ENCODE measurements around the gene PTPRK. TPM values are rescaled to one million over a fixed set of nuclear protein-coding genes. Genes with fewer than 3 reads are reported as not detected.

Gene PTPRK
- polyA plus RNA-seq, 3 donors = 3.1 to 18.6 (median 11.3) TPM

GRCh38 chr6:128415387-128415786 lies 105.0 kb downstream of the PTPRK start:
- 73 to 80% (median 76%) methylated on average over 1 of the region's 1 CpG for WGBS, 3 donors

DNA sequence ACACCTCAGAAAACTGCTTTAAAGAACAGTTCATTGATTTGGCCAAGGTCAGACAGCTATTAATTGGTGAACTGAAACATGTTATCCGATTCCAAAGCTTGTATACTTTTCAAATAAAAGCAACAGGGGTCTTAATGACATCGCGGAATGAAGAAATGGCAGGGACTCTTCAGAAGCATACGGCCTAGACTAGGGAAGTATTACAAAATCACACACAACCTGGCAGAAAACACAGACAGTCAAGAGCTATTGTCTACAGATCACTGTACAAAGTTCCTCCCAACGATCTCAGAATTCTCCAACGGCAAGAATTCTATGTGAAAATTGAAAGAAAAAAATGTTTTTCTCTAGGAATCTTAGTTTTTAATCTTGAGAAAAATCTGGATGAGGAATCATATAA lies 105.5 kb downstream of the PTPRK start:
- H3K27ac ChIP-seq (ENCODE audit: low read depth, low read length) = no peak overlapping the region
- WGBS, 3 donors = 57 to 76% (median 75%) methylated on average over 6 of the region's 6 CpGs

More at GRCh38 chr6:128415387-128415786, 105.0 kb downstream of the PTPRK start:
- H3K27ac ChIP-seq (ENCODE audit: low read depth, low read length) = no peak overlapping the region

GRCh38 chr6:128413291-128413690 lies 107.1 kb downstream of the PTPRK start:
- 90 to 98% (median 96%) methylated on average over 6 of the region's 6 CpGs for WGBS, 3 donors
- no peak overlapping the region for H3K27ac ChIP-seq (ENCODE audit: low read depth, low read length)

DNA sequence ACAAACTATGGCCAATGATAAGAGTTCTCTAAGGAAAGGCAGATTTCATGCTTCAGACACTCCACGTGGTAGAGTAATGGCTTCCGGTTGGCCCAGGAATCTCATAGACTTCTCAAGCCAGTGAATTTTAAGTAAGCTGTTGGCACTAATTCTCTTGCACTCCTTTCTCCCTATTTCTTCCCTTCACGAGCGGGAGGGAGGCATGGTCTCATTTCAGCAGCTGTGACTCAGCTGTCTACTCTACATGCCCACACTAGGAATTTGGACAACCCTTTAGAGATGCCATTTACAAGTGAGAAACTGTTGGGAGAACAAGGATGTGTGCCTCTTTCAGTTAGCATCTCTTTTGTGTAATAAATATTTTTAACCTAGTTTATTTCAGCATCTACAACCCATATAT lies 107.7 kb downstream of the PTPRK start:
- WGBS, 3 donors = 86 to 95% (median 90%) methylated on average over 4 of the region's 4 CpGs

DNA sequence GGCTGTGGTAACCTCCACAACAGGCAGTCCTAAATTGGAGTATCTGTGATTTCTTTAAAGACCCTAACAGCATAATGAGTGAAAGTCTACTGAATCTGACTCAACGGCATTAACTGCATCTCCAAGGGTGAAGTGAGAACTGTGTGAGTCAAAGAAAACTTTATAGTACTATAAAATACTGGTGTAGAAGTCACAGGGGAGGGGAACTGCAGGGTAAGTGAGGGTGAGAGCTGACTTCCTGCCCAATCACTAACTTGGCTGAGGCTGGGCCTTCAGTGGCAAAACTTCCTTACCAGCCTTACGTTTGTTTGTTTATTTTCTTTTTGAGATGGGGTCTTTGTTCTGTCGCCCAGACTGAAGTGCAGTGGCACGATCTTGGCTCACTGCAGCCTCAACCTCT lies 109.8 kb downstream of the PTPRK start:
- WGBS, 3 donors = 77 to 84% (median 80%) methylated on average over 4 of the region's 4 CpGs
- no peak overlapping the region for H3K27ac ChIP-seq (ENCODE audit: low read depth, low read length)

More for the DNA sequence above, 107.7 kb downstream of the PTPRK start:
- H3K27ac ChIP-seq (ENCODE audit: low read depth, low read length) = no peak overlapping the region

DNA sequence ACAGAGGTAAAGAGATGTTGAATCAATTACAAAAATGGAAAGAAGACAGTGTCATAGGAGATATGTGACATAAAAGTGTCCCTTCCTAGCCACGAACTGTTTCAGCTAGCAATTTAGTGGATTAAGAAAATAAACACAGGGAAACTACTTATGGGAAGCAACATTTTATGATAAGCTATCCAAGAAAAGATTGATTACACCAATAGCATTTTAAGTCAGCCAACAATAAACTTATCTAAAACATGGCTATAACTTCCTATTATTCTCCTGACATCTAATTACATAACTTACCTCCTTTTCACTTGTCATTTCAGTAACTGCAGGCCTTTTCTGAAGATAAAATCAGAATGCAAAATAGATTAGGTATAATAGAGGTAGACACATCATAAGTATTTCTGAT lies 111.4 kb downstream of the PTPRK start:
- no peak overlapping the region for H3K27ac ChIP-seq (ENCODE audit: low read depth, low read length)
- 70 to 73% (median 72%) methylated on average over 1 of the region's 1 CpG for WGBS, 3 donors

DNA sequence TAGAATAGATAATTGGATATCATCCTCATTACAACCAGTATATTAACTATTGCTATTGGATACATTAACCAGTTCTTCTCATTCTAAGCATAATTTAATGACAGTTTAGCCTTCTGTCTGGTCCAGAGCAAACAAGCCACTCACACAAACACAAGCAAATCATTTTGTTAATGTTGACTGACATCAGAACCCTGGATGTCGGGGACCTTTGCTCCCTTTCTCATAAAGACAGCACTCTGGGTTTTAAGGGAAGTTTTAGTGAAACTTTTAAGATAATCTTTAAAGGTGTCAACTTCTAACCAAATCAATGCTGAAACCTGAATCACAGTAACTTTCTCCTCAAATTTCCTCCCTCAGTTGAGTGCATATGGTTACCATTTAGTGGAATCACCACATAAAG lies 113.9 kb downstream of the PTPRK start:
- WGBS, 3 donors = 86 to 94% (median 93%) methylated on average over 1 of the region's 1 CpG
- H3K27ac ChIP-seq (ENCODE audit: low read depth, low read length) = no peak overlapping the region

DNA sequence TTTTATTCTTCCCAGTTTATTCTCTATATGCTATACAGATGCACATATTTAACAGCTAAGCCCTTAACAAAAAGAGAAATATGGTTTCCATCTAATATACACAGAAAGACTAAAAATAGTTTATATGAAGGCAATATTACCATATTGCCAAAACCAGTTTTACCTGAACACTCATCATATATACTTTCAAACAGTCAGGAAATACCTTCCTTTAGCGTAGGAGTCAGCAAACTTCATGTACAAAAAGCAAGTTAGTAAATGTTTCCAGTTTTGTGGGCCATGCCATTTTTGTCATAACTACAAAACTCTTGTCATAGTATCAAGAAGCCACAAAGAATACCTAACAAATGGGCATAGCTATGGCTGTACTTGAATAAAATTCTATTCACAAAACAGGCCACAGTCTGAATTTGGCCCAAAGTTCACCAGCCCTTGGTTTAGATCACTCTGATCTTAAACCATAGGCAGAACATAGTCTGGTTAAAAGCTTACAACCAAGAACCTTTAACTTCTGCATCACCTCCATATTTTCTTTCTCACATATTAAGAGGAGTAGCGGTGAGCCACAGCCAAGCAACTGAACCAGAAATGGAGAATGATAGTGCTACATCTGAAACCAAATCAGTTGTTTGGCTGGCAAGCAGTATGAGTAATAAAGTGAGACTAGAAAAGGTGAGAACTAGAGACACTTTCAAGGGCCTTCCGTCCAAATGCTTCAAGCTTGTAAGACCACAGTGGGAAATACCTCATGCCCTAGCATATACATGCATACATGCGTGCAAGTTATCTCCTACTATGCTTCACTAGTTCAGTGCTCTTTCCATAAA lies 116.6 kb downstream of the PTPRK start:
- no peak overlapping the region for H3K27ac ChIP-seq (ENCODE audit: low read depth, low read length)
- WGBS, 3 donors = 93 to 98% (median 94%) methylated on average over 4 of the region's 4 CpGs

DNA sequence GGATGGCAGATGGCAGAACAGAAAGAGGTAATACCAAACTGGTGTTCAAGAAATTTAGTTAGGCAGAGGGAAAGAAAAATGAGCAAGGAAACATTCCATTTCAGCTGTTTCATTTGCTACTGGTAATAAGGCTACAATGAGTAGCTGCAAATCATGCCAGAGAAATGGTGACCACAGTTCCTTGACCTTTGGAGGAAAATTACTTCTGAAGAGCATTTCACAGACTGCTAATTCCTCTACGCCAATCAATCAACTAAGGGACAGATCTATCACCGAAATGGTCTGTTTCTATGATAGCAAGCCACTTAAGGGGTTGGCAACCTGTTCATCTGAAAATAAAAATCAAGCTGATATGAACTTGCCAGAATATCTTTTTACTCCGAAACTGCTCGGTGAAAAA lies 119.5 kb downstream of the PTPRK start:
- no peak overlapping the region for H3K27ac ChIP-seq (ENCODE audit: low read depth, low read length)
- WGBS, 3 donors = 75 to 81% (median 77%) methylated on average over 4 of the region's 4 CpGs

DNA sequence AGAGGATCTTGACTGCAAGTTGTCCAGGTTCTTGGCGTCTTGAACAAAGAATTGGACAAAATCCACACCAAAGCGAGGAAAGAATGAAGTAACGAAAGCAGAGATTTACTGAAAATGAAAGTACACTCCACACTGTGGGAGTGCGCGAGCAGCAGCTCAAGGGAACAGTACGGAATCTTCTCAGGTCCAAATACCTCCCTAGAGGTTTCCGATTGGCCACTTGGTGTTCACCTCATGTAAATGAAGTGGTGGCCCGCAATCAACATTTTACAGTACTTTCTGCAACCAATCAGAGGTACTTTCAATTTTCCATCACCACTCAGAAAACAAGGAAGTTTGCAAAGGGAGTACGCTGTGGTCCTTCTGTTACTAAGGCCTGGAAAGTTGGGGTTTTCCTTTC lies 122.4 kb downstream of the PTPRK start:
- H3K27ac ChIP-seq (ENCODE audit: low read depth, low read length) = no peak overlapping the region
- 93 to 97% (median 95%) methylated on average over 9 of the region's 9 CpGs for WGBS, 3 donors

DNA sequence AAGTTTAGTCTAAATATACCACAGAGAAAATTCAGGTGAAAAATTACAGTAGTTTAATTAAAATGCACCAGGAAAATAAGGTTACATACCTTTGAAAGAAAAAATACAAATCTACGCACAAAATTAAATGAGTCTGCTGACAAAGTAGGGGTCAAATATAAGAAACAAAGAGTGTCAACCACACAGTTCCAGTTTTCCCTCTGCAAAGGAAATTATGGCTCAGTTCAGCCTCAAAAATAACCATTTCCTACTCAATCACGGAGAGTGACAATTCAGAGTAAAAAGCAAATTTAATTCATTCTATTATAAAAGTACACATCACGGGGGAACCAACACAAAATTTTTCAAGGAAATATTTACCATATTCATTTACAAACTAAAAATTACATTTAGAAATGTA lies 124.8 kb downstream of the PTPRK start:
- WGBS, 3 donors = 85 to 91% (median 89%) methylated on average over 3 of the region's 3 CpGs
- H3K27ac ChIP-seq (ENCODE audit: low read depth, low read length) = no peak overlapping the region

GRCh38 chr6:128395188-128395587 lies 125.2 kb downstream of the PTPRK start:
- no peak overlapping the region for H3K27ac ChIP-seq (ENCODE audit: low read depth, low read length)
- 49 to 58% (median 54%) methylated on average over 3 of the region's 3 CpGs for WGBS, 3 donors

- 89 to 97% (median 95%) methylated on average over 1 of the region's 1 CpG for WGBS, 3 donors
- H3K27ac ChIP-seq (ENCODE audit: low read depth, low read length) = no peak overlapping the region
Measured at GRCh38 chr6:128394167-128394566, 126.2 kb downstream of the PTPRK start.

DNA sequence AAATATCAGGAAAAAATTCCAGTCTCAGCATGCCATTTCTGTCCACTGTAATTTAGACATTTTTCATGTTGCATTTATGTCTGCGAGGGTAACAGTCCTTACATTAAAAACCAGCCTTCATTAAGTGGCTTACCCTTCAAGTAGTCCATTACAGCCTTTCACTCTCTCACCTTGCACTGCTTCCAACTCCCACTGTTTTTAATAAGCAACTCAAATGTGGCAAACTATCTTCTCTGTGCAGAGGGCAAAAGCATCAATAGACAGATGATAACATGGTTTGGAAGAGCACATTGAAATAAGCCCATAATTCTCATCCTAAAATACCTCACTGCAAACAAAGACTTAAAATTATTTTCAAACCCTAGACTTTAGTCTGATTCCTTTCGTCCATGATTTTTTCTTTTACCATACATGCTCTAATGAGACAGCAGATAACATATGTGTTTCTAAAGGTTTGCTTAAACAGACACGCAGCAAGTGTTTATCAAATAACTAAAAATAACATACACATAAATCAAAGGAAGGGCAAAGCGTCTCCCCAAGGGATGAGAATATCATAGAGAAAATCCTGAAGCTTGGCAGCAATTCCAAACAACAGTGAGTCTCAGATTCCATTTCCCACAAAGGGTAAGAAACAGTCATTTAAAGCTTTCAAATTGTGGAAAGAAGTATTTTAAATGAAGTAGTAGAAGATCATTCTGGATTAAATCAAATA lies 130.4 kb downstream of the PTPRK start:
- 57 to 74% (median 59%) methylated on average over 4 of the region's 4 CpGs for WGBS, 3 donors
- H3K27ac ChIP-seq (ENCODE audit: low read depth, low read length) = no peak overlapping the region

DNA sequence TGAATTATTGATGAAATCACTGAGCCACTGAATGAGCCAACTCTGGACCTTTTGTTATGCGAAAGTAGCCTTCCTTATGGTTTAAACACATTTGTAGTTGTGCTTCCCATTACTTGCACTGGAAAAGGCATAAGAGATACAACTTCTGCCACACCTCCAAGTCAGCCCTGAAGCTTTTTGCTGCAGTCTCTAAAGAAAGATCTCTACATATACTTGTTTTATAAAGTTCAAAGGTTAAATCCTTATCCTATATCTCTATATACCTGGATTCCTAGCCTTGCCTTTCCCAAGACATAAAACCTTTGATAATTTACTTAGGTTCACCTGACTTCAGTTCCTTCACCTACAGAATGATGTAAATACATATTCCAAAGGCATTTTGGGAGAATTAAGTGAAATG lies 132.0 kb downstream of the PTPRK start:
- 0 to 3% (median 0%) methylated on average over 1 of the region's 1 CpG for WGBS, 3 donors
- no peak overlapping the region for H3K27ac ChIP-seq (ENCODE audit: low read depth, low read length)

GRCh38 chr6:128380891-128381290 lies 139.5 kb downstream of the PTPRK start:
- H3K27ac ChIP-seq (ENCODE audit: low read depth, low read length) = no peak overlapping the region

GRCh38 chr6:128379577-128379976 lies 140.8 kb downstream of the PTPRK start:
- no peak overlapping the region for H3K27ac ChIP-seq (ENCODE audit: low read depth, low read length)

DNA sequence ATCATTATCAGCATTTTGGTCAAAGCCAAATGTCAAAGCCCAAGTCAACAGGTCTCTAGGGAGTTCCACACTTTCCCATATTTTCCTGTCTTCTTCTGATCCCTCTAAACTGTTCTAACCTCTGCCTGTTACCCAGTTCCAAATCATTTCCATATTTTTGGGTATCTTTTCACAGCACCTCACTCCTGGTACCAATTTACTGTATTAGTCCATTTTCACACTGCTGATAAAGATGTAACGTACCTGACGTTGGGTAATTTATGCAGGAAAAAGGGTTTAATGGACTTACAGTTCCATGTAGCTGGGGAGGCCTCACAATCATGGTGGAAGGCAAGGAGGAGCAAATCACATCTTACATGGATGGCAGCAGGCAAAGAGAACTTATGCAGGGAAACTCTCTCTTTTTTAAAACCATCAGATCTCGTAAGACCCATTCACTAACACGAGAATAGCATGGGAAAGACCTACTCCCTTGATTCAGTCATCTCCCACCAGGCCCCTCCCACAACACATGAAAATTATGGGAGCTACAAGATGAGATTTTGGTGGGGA lies 143.4 kb downstream of the PTPRK start:
- 89 to 94% (median 93%) methylated on average over 4 of the region's 4 CpGs for WGBS, 3 donors
- no peak overlapping the region for H3K27ac ChIP-seq (ENCODE audit: low read depth, low read length)

DNA sequence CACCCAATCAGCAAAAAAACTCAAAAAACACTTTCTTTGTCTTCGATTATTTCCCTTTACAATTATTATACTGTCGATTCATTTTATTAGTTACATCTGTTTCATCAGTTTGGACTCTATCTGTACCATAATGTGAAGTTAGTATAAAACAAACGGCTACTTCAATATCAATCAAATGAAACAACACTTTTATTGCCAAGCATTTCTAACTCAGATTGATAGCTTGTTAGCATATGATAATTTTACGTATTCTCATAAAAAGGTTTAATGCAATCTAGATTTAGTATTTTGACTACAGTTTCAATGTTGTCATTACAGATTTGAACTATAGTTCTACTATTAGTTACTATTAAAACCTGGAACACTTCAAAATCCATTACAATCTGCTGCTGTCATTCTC lies 149.3 kb downstream of the PTPRK start:
- WGBS, 3 donors = 72 to 93% (median 89%) methylated on average over 4 of the region's 4 CpGs
- no peak overlapping the region for H3K27ac ChIP-seq (ENCODE audit: low read depth, low read length)

GRCh38 chr6:128370072-128370471 lies 150.3 kb downstream of the PTPRK start:
- H3K27ac ChIP-seq (ENCODE audit: low read depth, low read length) = no peak overlapping the region
- WGBS, 3 donors = 47 to 56% (median 50%) methylated on average over 2 of the region's 2 CpGs

Measured in adipose tissue (tissue), 3 donors.